NCI-H1930 (cell line): ENCODE measurements around the gene CASTOR2.
"Not testable (repeated sequence)": the region's sequence is repeated elsewhere in the genome, so short reads cannot be mapped to it uniquely, and the experiment has no call there.

Experiments
- DNase-seq, 2 experiments: peaks; one replicate each; lab custom pipeline; 2025; lab: John Stamatoyannopoulos, UW

CASTOR2 gene

DNA sequence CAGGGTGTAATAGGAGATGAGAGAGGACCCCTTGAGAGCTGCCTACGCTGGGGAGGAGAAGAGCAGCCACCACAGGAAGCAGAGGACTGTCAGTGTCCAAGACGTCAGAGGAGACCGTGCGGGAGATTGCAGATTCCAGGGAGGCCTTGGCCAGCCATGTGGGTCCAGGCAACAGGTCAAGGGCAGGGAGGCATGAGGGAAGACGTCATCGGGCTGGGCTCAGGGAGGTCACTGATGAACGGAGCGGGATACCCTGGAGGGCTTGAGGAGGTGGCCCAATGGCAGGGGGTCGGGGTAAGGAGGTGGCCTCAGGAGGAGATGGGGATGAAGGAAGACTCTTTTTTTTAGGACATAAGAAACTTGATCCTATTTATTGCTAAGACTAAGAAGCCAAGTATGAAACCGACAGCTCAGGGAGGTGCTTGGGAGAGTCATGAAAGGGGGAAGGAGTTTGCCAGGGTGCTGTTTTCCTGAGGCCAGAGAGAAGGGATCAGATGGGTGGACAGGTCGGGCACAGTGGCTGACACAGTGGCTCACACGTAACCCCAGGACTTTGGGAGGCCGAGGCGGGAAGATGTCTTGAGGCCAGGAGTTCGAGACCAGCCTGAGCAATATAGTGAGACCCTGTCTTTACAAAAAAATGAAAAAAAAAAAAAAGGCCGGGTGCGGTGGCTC lies 30.5 kb downstream of the CASTOR2 start:
- DNase-seq, result not testable (repeated sequence)

GRCh38 chr7:74996361-74996760 lies 31.9 kb downstream of the CASTOR2 start:
- not testable (repeated sequence) for DNase-seq

DNA sequence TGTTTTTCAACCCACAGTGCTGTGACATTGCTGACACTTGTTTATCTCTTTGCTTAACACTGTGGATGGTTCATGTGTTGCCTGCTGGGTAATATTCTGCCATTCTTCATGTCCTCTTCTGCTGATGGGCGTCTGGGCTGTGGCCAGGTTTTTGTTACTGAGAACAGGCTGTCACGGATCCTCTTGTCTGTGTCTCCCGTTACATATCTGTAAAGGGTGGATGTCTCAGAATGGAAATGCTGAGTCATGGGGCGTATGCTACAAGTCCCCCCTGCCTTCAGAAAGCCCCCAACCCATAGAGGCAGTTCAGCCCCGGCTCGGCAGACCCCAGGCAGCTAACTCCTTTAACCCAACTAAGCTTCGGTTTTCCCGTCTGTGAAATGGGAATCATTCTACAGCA lies 33.3 kb downstream of the CASTOR2 start:
- not testable (repeated sequence) for DNase-seq

DNA sequence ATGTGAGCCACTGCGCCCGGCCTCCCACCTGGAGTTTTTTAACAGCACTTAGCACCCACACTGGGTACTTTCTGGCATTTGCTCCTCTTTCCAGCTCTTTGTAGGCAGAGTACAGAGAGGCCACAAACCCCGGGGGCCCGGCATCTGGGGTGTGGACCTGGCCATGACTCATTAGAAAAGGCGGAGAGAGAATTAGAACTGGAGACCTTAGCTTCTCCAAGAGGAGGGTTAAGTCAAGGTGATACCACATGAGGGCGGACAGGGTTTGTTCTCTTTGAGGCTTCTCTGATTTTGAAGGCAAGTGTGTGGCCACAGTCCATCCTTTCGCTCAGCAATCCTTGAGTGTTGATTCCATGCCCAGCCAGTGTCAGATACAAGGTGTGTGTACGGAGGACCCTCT lies 36.9 kb downstream of the CASTOR2 start:
- DNase-seq, result not testable (repeated sequence)

GRCh38 chr7:75010036-75010435 lies 45.5 kb downstream of the CASTOR2 start:
- DNase-seq, result no peak

DNA sequence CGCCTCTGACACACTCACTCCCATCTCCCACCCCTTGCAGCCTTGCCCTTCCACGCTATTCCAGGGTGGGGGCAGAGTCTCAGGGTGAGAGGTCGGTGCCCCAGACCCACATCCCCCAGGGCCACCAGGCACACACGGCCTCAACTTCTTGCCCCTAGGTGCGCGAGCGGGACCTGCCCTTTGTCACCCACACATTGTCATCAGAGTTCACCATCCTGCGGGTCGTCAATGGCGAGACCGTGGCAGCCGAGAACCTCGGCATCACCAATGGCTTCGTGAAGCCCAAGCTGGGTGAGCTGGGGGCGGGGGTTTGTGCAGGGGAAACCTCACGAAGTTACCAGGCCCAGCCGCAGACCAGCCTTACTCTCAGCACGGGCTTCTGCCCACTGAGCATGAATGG lies 53.3 kb downstream of the CASTOR2 start:
- no peak for DNase-seq

GRCh38 chr7:75018570-75019364 lies 54.3 kb downstream of the CASTOR2 start:
- no peak for DNase-seq

GRCh38 chr7:75019800-75020199 lies 55.3 kb downstream of the CASTOR2 start:
- DNase-seq, result no peak

- no peak for DNase-seq
These were observed 60.4 kb downstream of the CASTOR2 start for GRCh38 chr7:75024922-75025321.

- no peak for DNase-seq
These were observed 63.8 kb downstream of the CASTOR2 start for GRCh38 chr7:75028299-75028698.

- DNase-seq, result no peak
These were observed 68.6 kb downstream of the CASTOR2 start for GRCh38 chr7:75033064-75033463.

DNA sequence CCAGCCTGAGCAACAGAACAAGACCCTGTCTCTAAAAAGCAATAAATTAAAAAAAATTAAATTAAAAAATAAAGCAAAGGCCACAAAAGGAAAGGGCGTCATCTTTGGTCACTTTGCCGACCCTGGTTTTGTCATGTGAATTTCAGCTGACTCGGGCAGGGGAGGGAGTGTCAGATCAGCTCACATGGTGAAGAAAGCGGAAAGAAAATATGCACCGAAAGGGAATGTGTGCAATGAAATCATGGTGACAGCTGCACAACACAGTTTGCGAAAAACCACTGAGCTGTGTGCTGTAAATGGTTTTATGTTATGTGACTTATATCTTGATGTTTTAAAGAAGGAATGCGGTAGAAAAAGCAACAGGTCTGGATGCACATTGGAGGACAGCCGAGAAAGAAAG lies 69.3 kb downstream of the CASTOR2 start:
- no peak for DNase-seq

DNA sequence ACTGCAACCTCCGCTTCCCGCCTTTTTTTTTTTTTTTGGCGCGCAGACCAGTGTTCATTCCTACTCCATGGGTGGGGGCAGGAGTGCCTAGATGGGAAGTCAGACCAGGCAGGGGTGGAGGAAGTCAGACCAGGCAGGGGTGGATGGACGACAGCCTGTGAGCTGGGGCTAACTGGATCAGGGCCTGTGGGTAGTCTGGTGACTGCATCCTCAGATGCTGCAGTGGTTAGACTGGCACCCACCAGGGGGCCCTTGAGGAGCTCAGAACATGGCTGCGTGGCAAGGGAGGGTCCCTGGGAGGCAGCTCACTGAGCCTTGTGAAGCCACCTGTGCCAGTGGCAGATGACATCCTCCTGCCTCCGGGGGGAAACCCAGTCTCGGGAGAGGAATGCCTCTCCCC lies 74.0 kb downstream of the CASTOR2 start:
- DNase-seq, result no peak

DNA sequence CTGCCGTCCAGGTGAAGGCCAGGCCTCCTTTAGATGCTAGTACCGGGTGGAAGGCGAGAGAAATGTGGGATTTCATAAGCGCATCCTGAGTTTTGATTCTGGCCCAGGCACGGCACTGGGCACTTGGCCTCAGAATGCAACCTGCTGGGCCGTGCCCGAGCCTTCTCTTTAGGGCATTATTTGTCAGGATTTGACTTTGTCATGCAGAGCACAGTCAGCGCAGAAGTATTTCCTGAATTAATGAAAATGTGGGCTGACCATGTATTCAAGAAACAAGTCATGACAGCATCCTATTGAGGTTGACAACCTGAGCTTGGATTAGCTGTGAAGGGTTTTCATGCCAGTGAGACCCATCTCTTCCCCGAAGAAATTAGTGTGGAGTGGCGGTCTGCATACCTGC lies 74.7 kb downstream of the CASTOR2 start:
- DNase-seq, result no peak

- DNase-seq, result no peak
These were observed 75.2 kb downstream of the CASTOR2 start for GRCh38 chr7:75039709-75040108.

- no peak for DNase-seq
These were observed 76.0 kb downstream of the CASTOR2 start for GRCh38 chr7:75040512-75040911.

DNA sequence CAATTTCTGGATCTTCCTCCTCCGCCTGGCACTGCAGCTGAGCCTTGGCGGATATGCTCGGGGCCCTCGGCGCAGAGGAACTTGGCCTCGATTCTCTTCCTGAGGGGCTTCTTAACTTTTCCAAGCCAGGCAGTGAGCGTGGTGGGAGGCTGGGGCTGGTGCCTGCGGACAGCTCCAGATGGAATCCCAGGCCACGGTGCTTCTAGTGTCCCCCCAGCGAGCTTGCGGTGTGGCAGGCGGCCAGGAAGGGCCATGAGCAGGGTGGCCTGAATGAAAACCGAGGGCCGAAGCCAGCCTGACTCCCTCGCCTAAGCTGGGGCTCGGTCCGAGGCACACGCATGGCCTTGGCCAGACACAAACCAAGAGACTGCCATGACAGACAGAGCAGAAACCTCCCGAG lies 77.8 kb downstream of the CASTOR2 start:
- no peak for DNase-seq

GRCh38 chr7:75042831-75043703 lies 78.6 kb downstream of the CASTOR2 start:
- no peak for DNase-seq

- no peak for DNase-seq
These were observed 81.4 kb downstream of the CASTOR2 start for GRCh38 chr7:75045881-75046280.

DNA sequence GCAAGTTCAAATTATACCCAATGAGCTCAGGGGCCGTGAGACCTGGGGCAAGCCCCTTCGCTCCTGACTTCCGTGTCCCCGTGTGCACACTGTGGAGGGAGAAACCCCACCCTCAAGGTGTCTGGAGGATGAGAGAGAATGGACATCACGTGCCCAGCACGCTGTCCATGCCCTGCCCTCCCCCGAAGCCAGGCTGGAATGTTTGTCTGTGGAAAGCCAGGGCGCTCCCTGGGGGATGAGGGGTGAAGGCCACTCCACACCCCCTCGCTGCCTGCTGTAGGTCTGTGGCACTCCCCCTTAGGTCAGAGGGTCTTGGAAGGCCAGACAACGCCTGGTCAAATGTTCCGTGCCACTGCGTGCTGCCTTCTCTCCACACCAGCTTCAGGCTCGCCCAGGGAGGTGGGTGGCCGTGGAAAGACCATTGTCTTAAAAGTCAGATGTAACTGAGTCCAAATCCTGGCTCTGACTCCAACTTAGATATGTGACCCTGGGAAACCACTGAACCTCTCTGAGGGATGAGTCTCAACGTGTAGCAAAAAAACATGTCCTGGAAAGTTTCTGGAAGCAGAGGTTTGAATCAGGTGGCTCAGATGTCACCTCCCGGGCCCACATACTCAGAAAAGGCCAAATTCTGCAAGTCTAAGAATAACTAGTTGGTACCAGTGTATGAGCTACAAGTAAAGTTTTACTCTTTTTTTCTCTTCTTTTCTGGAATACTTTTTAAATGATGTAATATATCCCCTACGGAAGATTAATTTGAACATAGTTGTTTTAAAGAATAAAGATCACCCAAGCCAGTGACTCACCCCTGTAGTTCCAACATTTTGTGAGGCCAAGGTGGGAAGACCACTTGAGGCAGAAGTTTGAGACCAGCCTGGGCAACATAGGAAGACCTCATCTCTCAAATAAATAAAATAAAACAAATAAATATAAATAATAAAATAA lies 84.2 kb downstream of the CASTOR2 start:
- no peak for DNase-seq

DNA sequence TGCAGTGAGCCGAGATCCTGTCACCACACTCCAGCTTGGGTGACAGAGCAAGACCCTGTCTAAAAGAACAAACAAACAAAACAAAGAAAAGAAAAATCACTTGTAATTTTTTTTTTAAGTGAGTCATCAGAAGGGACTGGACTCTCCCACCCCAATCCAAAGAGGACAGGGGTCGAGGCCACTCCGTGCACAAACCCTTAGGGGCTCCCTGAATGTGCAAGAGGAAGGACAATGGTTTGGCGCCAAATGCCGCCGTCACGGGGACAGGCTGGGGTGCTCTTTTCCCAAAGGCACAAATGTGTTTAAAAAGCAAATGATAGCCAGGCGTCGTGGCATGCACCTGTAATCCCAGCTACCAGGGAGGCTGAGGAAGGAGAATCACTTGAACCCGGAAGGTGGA lies 85.3 kb downstream of the CASTOR2 start:
- DNase-seq, result no peak
